Uterus (tissue), 4 donors: ENCODE measurements around the gene LAMTOR5. TPM values are rescaled to one million over a fixed set of nuclear protein-coding genes. Genes with fewer than 3 reads are reported as not detected.
A peak's percentile ranks its signal among the peaks of the same experiment; 100 is the strongest.
"Not testable (repeated sequence)": the region's sequence is repeated elsewhere in the genome, so short reads cannot be mapped to it uniquely, and the experiment has no call there.

Experiments used
- DNase-seq, 2 donors: peaks; one replicate each; pipeline ENCODE4 v3.0.0-alpha.2; 2019 to 2020
- H3K27ac ChIP-seq, 2 donors: fragments of 200-600 bp; sonication (generic); 1 replicate in 1 of 2; 2 replicates in 1 of 2; pipeline ENCODE4 v1.5.1; 2016 to 2018
- H3K27me3 ChIP-seq, 2 donors: fragments of 200-600 bp; sonication (generic); one replicate each; pipeline ENCODE4 v1.5.1; 2018 to 2019; ENCODE audit warnings: control low read depth in 1 of 2
- H3K36me3 ChIP-seq, 2 donors: fragments of 200-600 bp; sonication (generic); one replicate each; pipeline ENCODE4 v1.5.1; 2019; ENCODE audit warnings: control low read depth in 1 of 2
- H3K4me1 ChIP-seq, 2 donors: fragments of 200-600 bp; sonication (generic); one replicate each; pipeline ENCODE4 v1.5.1; 2018 to 2019; ENCODE audit warnings: control low read depth in 1 of 2
- H3K4me3 ChIP-seq, 2 donors: fragments of 200-600 bp; sonication (generic); 1 replicate in 1 of 2; 2 replicates in 1 of 2; pipeline ENCODE4 v1.5.1; 2018 to 2019; ENCODE audit warnings: mild to moderate bottlenecking in 1 of 2
- H3K9me3 ChIP-seq, 2 donors: fragments of 200-600 bp; sonication (generic); one replicate each; pipeline ENCODE4 v1.5.1; 2019; ENCODE audit warnings: control low read depth in 1 of 2
- POLR2A ChIP-seq, 2 donors: fragments of 450-650 bp; IDR thresholded peaks; one replicate each; pipeline ENCODE4 v1.6.1; 2016; ENCODE audit warnings: antibody characterized with exemption in 2 of 2, mild to moderate bottlenecking in 1 of 2, moderate library complexity in 1 of 2
- intact Hi-C: fragments of 100-400 bp; cut with DNase I; formaldehyde crosslinking; loops from one replicate; pipeline ENCODE4 v1.15.1; 2023; ENCODE audit warnings: low total_unique reads
- total RNA-seq, 4 donors: library from RNA; depleted of rRNA in 3 of 4; stranded (reverse); fragments of >200 nt in 3 of 4; gene quantifications; one replicate each; pipeline versions ENCODE4 v1.1.0 to v1.2.4, GENCODE V29; 2014 to 2023
- TF ChIP-seq, protein P1 (sequence below), 4 experiments: fragments of 200-600 bp in 2 of 4; fragments of 450-650 bp in 2 of 4; sonication (generic) in 2 of 4; IDR thresholded peaks; one replicate each; pipeline ENCODE4 v1.5.1; 2016 to 2019; ENCODE audit warnings: antibody characterized with exemption in 4 of 4, mild to moderate bottlenecking in 2 of 4, moderate library complexity in 1 of 4
- donor health status: DM: yes; HTN: yes; CAD: no.

Gene LAMTOR5
- total RNA-seq, 4 donors from 2014 or later: 5.4 to 117 (median 58.5) TPM

DNA sequence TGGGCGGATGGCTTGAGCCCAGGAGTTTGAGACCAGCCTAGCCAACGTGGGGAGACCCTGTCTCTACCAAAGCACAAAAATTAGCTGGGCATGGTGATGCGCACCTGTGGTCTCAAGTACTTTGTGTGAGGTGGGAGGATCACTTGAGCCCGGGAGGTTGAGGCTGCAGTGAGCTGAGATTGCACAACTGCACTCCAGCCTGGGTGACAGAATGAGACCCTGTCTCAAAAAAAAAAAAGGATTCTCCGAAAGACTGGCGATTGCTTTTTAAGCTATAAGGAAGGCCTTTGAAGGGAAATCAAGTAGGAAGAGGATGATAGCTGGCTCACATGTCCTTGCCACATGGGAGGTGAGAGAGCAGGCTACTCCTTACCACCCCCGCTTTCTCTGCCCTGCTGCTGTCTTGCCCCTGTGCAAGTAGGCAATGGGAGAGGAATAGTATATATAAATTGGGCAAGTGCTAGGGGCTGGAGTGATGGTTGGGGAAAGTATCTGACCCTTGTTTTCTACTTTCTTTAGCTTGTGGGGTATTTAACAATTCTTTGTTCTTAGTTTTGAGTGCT, 3.8 kb upstream of the LAMTOR5 start:
- TF ChIP-seq, protein P1, sequence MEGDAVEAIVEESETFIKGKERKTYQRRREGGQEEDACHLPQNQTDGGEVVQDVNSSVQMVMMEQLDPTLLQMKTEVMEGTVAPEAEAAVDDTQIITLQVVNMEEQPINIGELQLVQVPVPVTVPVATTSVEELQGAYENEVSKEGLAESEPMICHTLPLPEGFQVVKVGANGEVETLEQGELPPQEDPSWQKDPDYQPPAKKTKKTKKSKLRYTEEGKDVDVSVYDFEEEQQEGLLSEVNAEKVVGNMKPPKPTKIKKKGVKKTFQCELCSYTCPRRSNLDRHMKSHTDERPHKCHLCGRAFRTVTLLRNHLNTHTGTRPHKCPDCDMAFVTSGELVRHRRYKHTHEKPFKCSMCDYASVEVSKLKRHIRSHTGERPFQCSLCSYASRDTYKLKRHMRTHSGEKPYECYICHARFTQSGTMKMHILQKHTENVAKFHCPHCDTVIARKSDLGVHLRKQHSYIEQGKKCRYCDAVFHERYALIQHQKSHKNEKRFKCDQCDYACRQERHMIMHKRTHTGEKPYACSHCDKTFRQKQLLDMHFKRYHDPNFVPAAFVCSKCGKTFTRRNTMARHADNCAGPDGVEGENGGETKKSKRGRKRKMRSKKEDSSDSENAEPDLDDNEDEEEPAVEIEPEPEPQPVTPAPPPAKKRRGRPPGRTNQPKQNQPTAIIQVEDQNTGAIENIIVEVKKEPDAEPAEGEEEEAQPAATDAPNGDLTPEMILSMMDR (IDR thresholded peaks at IDR 0.05): no peak
- no peak for TF ChIP-seq POLR2A (IDR thresholded peaks at IDR 0.05)
- Histone ChIP-seq H3K9me3 (no peaks in the 10 kb centered on the region), H3K4me1 (peaks cover 0 to under 1% of the 10 kb centered on the region in 2 donors), H3K27me3 (no peaks in the 10 kb centered on the region), H3K4me3 (no peak overlapping the region), H3K36me3 (no peaks in the 10 kb centered on the region), H3K27ac (no peak overlapping the region)
- intact Hi-C loops: no loop called here
- DNase-seq: no peak

GRCh38 chr1:110409316-110409715, 1.8 kb upstream of the LAMTOR5 start:
- no peak for DNase-seq
- H3K9me3 ChIP-seq: no peaks in the 10 kb centered on the region
- intact Hi-C loops: no loop called here
- peaks cover 0 to 5% of the 10 kb centered on the region in 2 donors for H3K4me1 ChIP-seq
- no peaks in the 10 kb centered on the region for H3K27me3 ChIP-seq
- no peaks in the 10 kb centered on the region for H3K36me3 ChIP-seq
- H3K27ac ChIP-seq: no peak overlapping the region
- no peak overlapping the region for H3K4me3 ChIP-seq
- TF ChIP-seq, protein P1 (IDR thresholded peaks at IDR 0.05): no peak
- no peak for TF ChIP-seq POLR2A (IDR thresholded peaks at IDR 0.05)

DNA sequence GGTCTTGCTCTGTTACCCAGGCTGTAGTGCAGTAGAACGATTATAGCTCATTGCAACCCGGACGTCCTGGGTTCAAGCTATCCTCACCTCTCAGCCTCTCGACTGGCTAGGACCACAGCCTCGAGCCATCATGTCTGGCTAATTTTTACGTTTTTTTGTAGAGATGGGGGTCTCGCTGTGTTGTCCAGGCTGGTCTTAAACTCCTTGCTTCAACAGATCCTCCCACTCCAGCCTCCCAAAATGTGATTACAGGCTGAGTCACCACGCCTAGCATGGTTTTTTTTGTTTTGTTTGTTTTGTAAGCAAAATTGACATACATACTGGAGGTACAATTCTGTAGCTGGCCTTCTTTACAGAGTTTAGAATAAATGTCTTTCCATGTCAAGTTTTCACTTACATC, 994 bp upstream of the LAMTOR5 start:
- peak overlapping the region in 1 of 2 donors; percentile 86 for H3K4me3 ChIP-seq
- TF ChIP-seq, protein P1 (IDR thresholded peaks at IDR 0.05): no peak
- TF ChIP-seq POLR2A (IDR thresholded peaks at IDR 0.05): no peak
- H3K27ac ChIP-seq: no peak overlapping the region
- H3K4me1 ChIP-seq: peaks cover 0 to 5% of the 10 kb centered on the region in 2 donors
- H3K9me3 ChIP-seq: no peaks in the 10 kb centered on the region
- no peak for DNase-seq
- H3K36me3 ChIP-seq: no peaks in the 10 kb centered on the region
- no peaks in the 10 kb centered on the region for H3K27me3 ChIP-seq
- intact Hi-C loops: no loop called here

DNA sequence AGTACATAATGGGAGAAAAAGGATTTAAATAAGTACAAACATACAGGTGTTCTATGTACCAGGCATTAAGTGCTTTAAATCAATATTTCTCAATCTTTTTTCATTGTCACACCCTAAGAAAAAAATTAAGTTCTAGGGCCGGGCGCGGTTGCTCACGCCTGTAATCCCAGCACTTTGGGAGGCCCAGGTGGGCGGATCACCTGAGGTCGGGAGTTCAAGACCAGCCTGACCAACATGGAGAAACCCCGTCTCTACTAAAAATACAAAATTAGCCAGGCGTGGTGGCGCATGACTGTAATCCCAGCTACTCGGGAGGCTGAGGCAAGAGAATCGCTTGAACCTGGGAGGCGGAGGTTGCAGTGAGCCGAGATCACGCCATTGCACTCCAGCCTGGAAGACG, 1.1 kb downstream of the LAMTOR5 start:
- Histone ChIP-seq H3K4me3 (peak overlapping the region; percentile 86 to 99), H3K27ac (peak overlapping the region; percentile 94)
- not testable (repeated sequence) for H3K27me3 ChIP-seq, H3K4me1 ChIP-seq, H3K9me3 ChIP-seq, DNase-seq, H3K36me3 ChIP-seq
- intact Hi-C loops: loop anchor here (2.0 kb wide), 1 partner anchor 70 kb away; no protein-coding TSS in a partner anchor

DNA sequence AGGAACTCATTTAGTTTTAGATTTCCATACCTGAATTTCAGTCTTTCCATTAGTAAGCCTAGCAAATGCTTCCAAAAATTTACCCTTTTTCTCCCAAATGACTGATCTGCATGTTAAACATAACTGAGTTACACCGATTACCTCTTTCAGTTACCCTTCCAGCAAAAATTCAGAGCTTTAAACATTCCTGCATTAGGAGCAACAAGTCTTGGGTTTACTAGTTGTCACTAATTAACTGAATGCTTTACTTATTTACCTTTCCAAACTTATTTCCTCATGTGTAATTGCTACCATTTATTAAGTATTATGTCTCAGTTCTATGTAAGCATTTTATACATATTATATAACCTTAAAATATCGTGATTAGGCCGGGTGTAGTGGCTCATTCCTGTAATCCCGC, 3.1 kb downstream of the LAMTOR5 start:
- Histone ChIP-seq H3K36me3 (no peaks in the 10 kb centered on the region), H3K4me1 (peaks cover 0 to 5% of the 10 kb centered on the region in 2 donors), H3K9me3 (no peaks in the 10 kb centered on the region), H3K4me3 (no peak overlapping the region), H3K27ac (no peak overlapping the region), H3K27me3 (no peaks in the 10 kb centered on the region)
- intact Hi-C loops: no loop called here
- no peak for DNase-seq
- TF ChIP-seq POLR2A (IDR thresholded peaks at IDR 0.05): no peak
- TF ChIP-seq, protein P1 (IDR thresholded peaks at IDR 0.05): no peak

- intact Hi-C loops: no loop called here
- no peak overlapping the region for H3K27ac ChIP-seq
- no peak for TF ChIP-seq POLR2A (IDR thresholded peaks at IDR 0.05)
- TF ChIP-seq, protein P1 (IDR thresholded peaks at IDR 0.05): no peak
- H3K4me1 ChIP-seq: peaks cover 0 to 5% of the 10 kb centered on the region in 2 donors
- DNase-seq: no peak
- H3K9me3 ChIP-seq: no peaks in the 10 kb centered on the region
- H3K27me3 ChIP-seq: no peaks in the 10 kb centered on the region
- no peak overlapping the region for H3K4me3 ChIP-seq
- H3K36me3 ChIP-seq: no peaks in the 10 kb centered on the region
Observed at GRCh38 chr1:110403805-110404204, 3.7 kb downstream of the LAMTOR5 start.

DNA sequence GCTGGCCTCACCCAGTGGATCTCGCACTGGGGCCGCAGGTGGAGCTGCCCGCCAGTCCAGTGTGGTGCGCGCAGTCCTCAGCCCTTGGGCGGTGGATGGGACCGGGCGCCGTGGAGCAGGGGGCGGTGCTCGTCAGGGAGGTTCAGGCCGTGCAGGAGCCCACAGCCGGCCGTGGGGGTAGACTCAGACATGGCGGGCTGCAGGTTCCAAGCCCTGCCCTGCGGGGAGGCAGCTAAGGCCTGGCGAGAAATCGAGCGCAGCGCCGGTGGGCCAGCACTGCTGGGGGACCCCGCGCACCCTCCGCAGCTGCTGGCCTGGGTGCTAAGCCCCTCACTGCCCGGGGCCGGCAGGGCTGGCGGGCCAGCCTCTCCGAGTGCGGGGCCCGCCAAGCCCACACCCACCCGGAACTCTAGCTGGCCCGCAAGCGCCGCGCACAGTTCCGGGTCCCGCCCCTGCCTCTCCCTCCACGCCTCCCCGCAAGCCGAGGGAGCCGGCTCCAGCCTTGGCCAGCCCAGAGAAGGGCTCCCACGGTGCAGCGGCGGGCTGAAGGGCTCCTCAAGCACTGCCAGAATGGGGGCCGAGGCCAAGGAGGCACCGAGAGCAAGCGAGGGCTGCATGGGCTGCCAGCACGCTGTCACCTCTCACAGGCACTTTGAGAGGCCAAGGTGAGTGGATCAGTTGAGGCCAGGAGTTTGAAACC, 11.1 kb downstream of the LAMTOR5 start:
- not testable (repeated sequence) for H3K36me3 ChIP-seq

More for the DNA sequence above, 11.1 kb downstream of the LAMTOR5 start:
- H3K4me1 ChIP-seq, H3K27me3 ChIP-seq, H3K27ac ChIP-seq, H3K9me3 ChIP-seq, H3K4me3 ChIP-seq, DNase-seq, intact Hi-C loops: not testable (repeated sequence)
